Retina (tissue), 1 donor: ENCODE data around the gene MORN4.
"Not testable (repeated sequence)": the region's sequence is repeated elsewhere in the genome, so short reads cannot be mapped to it uniquely, and the experiment has no call there.

Experiments used
- DNase-seq: peaks from one replicate; pipeline ENCODE4 v3.0.0-alpha.2; 2016

MORN4 gene

DNA sequence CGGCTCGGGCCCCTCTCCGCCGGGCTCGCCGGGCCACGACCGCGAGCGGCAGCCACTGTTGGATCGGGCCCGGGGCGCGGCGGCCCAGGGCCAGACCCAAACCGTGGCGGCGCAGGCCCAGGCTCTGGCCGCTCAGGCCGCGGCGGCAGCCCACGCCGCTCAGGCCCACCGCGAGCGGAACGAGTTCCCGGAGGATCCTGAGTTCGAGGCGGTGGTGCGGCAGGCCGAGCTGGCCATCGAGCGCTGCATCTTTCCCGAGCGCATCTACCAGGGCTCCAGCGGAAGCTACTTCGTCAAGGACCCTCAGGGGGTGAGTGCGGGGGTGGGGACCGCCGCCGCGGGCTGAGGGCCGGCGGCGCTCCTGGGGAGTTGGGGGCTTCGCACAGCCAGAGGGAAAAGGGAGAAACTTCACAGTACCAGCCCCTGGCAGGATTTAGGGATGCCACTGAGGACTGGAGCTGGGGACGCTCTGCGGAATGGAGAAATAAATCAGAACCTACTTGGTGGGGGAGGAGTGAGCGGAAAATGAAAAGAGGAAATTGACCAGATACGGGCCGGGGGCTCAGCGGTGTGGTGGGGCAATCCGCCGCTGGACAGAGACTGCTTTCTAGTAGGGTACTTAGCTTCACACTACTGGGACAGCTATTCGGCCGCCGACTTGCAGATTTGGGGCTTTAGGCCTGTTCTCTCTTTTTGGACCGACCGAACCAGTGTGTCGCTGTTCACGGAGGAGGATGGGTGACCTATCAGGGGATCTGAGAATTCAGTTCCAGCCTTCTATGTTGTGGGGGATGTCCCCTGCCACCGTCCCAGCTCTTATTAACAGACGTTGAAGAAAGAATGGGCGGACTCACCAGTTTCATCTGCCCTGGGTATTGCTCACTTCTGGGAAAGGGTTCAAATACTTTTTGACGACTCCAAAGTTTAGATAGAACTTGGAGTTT, 7.8 kb upstream of the MORN4 start:
- peak; percentile 33 for DNase-seq

DNA sequence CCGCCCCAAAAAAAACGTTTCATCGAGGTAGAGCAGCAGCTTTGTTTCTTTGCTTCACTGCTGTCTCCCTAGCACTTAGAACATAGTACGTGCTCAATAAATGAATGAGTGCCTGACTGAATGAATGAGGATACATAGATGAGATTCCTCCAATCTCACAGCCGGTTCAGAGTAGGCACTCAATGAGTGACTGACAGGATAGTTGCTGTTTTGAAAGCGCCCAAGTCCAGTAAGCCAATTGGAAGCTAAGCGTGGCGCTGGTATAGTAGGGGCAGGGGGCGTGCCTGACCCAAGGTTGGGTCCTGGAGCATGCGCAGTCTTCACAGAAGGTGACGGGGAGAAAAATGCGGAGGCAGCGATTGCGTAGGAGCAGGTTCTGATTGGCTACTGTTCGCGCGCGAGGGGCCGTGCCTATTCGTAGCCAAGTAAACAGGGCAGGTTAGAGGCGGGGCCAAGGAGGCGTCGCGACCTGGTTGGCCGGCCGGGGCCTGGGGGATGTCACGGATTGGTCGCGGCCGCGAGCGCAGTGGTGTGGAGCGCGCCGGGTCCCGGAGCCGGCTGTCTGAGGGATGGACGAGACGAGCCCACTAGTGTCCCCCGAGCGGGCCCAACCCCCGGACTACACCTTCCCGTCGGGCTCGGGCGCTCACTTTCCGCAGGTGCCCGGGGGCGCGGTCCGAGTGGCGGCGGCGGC, 7.0 kb upstream of the MORN4 start, which contains the start of gene PI4K2A:
Gene PI4K2A (plus strand): TSS at position 498 of the 694 bp plus-strand sequence. CDS start 72 bp downstream, at position 570.
- peak; percentile 97 for DNase-seq

DNA sequence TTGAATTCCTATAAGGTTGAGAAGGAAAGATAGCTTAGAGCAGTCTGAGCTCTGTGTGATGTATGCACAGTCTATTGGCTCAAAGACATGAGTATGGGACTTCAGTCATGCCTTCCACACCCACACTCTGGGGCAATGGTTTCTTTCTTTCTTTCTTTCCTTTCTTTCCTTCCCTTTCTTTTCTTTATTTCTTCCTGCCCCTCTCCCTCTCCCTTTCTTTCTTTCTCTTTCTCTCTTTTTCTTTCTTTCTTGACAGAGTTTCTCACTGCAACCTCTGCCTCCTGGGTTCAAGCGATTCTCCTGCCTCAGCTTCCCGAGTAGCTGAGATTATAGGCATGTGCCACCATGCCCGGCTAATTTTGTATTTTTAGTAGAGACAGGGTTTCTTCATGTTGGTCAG, 5.8 kb upstream of the MORN4 start:
- DNase-seq: not testable (repeated sequence)

DNA sequence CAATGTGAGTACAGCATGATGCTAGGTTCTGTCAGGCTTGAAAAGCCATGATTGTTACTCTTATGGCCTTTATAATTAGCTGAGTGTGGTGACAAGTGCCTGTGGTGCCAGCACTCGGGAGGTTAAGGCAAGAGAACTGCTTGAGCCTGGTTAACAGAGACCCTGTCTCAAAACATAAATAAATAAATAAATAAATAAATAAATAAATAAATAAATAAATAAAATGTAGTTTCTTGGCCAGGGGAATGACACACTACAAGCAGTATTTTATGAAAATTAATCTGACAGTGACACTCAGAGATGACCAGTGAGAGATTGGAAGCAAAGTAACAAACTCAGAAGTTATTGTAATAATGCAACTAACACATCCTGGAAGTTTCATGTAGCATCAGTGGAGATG, 2.3 kb upstream of the MORN4 start:
- DNase-seq: no peak

DNA sequence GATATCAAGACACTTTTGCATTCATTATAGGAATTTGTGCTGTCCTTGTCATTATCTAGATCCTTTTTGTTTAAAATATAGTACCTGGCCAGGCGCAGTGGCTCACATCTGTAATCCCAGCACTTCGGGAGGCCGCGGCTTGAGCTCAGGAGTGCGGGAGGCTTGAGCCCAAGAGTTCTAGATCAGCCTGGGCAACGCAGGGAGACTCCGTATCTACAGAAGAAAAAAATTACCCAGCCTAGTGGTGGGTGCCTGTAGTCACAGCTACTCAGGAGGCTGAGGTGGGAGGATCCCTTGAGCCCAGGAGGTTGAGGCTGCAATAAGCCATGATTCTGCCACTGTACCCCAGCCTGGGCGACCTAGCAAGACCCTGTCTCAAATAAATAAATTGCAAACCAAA, 621 bp upstream of the MORN4 start:
- DNase-seq: no peak

DNA sequence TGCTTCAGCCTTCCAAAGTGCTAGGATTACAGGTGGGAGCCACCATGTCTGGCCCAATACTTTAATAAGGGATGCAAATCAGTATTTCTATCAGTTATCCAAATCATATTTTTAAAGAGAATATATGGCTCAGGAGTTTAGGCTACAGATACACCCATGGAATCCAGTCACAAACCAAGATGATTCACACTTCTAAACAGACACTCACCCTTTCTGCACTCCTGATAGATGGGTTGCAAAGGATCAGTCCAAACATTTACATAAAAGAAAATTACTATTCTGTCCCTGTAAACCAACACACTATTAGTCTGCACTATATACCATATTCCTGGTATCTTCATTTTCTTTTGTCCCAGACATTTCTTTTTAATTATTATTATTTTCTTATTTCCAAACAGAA, 2.2 kb downstream of the MORN4 start:
- no peak for DNase-seq

DNA sequence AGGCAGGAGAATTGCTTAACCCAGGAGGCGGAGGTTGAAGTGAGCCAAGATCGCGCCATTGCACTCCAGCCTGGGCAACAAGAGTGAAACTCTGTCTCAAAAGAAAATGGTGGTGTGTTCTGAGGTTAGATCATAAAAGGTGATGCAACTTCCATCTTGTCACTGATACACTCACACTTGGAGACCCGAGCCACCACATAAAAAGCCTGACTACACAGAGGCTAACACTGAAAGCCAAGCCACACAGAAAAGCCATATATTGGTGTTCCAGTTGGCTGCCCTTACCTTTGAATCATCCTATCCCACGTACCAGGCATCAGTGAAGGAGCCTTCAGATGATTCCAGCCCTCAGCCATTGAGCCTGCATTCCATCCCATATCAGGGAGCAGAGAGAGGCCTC, 4.0 kb downstream of the MORN4 start:
- no peak for DNase-seq

DNA sequence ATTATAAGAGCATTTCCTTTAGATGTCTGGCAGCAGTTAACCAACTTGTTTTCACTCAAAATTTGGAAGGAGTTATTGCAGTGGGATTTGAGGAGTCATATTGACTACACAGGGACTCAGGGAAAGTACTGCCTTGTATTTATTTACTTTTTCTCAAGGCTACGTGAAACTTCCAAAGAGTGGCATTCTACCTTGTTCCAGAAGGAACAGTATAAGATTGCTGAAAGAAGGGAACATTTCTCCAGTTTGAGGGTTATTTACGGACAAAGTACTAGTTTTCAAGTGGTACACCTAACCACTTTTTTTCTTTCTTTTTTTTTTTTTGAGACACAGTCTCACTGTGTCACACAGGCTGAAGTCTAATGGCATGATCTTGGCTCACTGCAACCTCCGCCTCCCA, 5.1 kb downstream of the MORN4 start:
- DNase-seq: no peak

DNA sequence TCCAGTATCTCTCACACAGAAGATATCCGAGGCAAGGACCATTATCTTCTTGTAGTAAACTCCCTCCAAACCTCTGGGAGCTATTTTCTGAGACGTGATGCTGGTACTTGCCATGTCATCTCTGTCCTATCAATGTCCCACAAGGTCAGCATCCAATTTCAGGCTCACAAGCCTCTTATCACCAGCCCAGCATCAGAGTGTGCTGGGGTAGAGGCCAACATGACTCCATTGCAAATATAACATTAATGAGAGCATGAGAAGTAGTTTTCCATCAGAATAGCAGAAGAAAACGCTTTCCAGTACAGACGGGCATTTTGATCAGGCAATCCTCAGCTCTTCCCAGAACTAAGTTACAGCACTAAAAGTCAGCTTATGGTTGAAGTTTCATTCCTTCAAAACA, 5.6 kb downstream of the MORN4 start:
- no peak for DNase-seq

DNA sequence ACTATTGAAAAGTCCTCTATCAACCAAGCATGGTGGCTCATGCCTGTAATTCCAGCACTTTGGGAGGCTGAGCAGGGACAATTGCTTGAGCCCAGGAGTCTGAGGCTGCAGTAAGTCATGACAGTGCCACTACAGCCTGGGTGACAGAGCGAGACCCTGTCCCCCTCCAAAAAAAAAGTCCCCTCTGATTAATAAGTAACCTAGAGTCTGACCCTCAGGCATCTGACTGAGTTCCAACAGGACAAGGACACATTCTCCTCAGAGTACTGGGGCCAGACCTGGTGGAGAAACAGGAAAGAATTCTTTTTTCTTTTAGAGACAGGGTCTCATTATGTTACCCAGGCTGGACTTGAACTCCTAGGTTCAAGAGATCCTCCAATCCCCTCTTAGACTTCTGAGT, 10.0 kb downstream of the MORN4 start:
- DNase-seq: no peak

DNA sequence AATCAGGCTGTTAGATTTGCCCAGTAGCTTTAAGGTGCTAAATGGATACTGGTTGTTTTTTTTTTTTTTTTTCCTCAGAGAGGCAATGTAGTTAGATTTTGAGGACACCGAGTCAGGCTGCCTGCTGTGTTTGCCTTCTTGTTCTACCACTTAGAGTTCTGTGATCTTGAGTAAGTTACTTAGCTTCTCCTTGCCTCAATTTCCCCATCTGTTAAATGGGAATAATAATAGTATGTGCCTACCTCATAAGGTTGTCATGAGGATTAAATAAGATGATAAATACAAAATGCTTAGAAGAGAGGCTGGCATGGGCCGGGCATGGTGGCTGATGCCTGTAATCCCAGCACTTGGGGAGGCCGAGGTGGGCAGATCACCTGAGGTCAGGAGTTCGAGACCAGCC, 14.6 kb downstream of the MORN4 start:
- no peak for DNase-seq

DNA sequence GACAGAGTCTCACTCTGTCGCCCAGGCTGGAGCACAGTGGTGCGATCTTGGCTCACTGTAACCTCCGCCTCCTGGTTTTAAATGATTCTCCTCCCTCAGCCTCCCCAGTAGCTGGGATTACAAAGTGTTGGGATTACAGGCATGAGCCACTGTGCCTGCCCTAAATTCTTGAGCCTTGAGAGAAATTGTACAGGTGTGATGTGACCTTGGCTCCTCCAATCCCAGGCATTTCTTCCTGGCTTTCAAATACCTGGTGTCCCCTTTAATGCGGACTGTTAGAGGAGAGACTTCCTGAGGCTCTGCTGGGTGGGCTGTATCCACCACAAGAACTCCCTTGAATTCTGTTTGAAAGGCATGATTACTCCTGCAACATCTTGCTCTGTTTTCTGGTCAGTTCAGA, 15.0 kb downstream of the MORN4 start:
- no peak for DNase-seq

DNA sequence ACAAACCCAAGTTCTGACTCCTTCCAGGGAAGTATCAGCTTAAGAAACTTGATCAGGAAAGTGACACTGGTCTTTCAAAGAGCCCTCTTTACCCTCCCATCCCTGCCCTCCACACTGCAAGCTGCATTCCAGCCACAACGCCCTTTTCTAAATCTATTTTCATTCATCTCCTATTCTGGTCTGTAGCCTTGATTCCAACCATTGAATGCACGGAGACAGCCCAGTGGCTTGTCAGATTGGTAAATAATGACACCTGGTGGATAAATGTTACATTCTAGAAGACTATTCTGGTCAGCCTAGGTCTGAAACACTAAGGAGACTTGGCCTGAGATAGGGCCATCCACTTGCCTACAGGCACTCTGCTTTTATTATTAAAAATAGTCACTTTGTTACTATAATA, 20.9 kb downstream of the MORN4 start:
- DNase-seq: no peak

DNA sequence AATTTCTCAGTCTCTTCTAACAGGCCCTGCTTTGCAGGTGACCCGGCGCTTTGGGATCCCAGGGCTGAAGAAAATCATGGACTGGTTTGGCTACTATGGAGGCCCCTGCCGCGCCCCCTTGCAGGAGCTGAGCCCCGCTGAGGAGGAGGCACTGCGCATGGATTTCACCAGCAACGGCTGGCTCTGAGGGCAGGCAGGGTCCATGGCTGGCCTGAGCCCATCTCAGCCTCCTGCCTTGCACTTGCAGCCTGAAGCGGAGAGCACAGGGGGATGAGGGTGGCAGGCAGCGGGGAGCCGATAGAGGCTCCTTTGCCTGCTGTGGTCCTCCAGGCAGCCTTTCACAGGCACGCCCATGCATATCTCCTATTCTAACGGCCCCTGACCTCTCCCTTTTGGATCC, 21.8 kb downstream of the MORN4 start:
- DNase-seq: no peak

DNA sequence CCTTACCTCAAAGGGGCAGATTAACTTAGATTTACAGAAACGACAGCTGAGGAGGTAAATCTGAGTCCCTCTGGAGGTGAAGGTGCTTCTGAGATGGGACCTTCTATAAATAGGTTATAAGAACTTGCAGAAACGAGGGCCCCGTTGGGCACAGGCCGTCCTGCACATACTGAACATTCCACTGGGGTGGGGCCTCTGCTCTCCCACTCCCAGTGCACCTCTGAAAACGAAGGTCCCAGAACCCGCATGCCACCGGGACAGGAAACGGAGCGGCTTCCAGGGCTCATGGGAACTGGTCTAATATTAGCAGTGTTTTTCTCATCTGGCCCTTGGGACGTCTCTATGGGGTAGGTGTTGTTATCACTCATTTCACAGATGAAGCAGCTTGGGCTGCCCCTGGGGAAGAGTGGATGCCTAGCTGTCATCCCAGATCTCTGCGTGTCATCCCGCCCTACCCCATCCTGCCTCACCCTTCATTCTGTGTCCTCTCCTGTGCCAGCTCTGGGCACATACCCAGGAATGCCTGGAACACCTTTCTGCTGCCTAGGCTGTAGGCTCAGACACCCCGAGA, 24.2 kb downstream of the MORN4 start:
- DNase-seq: no peak

DNA sequence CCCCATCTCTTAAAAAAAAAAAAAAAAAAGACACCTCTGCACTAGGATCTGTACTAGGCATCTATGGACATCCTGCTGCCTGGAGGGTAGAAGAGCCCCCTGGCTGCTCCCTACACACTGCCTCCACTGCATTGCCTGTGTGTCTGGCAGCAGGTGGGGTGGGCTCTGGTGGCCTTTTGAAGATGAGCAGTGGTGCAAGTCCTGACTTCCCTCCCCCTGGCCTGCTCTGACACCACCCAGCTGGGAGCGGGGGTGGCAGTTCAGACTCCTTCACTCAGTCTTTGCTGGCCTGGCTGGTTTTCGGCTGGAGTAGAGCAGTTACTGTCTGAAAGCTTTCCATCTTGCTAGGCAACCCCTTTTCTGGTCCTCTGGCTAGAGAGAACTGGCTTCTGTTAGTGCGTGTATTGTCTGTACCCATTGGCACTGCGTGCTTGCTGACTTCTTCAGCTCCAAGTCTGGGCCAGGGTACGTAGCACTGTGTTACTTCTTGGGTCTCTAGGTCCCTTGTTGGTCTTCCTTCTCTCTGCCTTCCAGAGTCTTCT, 26.1 kb downstream of the MORN4 start:
- DNase-seq: no peak

DNA sequence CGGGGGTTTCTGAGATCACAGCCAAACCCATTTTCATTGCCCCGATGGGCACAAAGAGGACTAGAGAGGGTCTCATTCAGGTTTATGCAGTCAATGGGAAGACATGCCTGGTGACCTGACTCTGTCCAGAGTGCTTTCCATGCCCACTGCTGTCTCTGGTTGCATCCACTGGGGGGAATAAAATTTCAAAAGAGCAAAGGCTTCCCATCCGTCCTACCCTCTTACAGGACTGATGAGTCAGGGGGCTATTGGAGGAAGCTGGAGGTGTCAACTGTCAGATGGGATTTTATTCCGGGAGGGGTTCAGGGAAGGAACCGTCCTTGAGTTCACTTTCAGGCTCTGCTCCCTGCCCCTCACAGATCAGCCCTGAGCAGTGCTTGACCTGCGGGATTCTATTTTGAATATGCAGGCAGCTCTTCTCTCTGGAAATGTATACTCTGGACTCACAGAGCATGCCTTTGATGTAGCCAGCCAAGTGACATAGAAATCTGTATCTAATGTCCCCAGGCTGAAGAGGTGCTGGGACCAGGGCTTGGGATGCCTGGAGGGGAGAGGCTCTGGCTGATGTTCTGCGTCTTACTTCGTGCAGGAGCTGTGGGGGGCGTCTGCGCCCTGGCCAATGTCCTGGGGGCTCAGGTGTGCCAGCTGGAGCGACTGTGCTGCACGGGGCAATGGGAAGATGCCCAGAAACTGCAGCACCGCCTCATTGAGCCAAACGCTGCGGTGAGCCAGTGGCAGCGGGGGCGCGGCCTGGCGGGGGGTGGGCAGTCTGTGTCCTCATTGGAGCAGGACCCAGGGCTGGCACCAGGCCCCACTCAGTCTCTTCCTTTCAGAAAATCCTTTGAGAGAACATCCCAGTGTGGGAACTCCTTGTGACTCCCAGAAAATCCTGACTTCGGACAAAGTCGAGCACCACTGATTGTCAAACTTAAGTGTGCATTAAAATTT, 31.8 kb downstream of the MORN4 start:
- DNase-seq: no peak

DNA sequence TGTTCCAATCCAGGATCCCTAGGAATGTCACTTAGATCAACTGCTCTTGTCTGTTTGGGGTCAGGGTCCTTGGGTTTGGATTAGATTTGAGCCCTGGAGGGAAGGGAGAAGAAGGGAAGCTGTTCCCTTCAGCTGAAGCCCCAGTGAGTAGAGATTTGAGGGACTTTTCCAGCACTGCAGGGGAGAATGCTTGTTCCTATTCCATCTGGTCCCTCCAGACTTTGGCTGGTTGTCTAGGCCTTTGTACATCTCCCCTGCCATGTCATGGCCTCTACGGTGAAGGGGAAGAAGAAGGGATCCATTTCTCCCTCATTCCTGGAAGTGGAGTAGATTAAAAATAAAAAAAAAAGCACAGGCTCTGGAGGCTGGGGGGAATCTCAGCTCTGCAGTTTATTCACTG, 32.7 kb downstream of the MORN4 start:
- DNase-seq: no peak

DNA sequence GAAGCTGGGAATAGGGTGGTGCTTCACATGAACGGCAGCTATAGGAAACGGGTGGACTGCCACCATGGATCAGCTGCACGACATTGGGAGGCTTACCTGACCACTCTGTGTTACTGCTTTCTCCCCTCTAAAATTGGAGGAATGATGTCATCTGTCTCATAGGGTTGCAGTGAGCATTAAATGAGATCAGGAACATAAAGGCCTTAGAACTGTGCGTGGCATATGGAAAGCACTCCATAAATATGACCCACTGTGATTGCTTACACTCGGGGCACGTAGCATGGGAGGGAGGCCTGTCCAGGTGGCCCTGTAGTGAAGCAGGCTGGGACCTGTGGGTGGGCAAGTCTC, 34.1 kb downstream of the MORN4 start:
- DNase-seq: no peak

DNA sequence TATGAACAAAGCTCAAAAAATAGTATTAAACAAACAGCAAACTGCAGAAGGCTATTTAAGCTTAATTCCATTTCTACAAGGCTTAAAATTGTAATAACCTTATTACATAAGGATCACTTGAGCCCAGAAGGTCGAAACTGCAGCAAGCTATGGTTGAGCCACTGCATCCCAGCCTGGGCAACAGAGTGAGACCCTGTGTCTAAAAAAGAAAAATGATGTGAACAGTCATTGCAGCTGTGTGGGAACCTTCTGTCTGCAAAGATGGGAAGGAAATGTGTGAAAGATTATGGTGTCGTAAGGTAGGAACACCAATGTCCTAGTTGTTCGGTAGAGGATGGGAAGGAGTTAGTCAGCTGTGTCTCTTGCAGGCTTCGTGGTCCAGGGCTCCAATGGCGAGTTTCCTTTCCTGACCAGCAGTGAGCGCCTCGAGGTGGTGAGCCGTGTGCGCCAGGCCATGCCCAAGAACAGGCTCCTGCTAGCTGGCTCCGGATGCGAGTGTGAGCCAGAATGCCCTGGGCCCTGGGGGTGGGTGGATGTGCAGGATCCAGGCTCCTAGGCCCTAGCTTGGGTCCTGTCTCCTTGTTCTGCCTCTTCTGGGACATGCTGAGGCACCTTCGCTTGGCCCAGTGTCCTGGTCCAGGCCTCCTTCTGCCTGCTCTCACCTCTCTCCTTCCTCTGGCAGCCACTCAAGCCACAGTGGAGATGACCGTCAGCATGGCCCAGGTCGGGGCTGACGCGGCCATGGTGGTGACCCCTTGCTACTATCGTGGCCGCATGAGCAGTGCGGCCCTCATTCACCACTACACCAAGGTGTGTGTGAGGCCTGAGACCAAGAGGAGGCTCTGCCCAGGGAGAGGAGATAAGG, 34.7 kb downstream of the MORN4 start:
- no peak for DNase-seq

DNA sequence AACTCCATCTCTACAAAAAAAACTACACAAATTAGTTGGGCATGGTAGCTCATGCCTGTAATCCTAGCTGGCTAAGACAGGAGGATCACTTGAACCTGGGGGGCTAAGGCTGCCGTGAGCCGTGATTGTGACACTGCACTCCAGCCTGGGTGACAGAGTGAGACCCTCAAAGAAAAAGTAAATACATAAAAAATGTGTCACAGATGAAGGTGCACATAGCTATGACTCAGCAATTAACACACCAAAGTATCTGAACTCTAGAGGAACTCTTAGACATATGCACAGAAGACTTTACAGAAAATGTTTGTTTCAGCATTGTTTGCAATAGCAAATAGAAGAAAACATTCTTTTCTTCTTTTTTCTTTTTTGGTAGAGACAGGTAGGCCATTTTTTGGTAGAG, 35.5 kb downstream of the MORN4 start:
- DNase-seq: no peak
